SK-N-SH treated with all-trans-retinoic acid at 6 μM for 48 hours (cell line): Measurements from ENCODE around the gene DPYSL5.

Source experiments
- PPARA ChIP-seq: fragments of 250-450 bp; sonication (Bioruptor Pico); IDR thresholded peaks from 2 replicates; pipeline ENCODE4 v1.5.0; 2020; ENCODE audit warnings: mild to moderate bottlenecking, borderline replicate concordance
- RARB ChIP-seq: fragments of 250-450 bp; sonication (Bioruptor Pico); IDR thresholded peaks from 2 replicates; pipeline ENCODE4 v1.8.0; 2021; ENCODE audit warnings: mild to moderate bottlenecking, moderate library complexity
- TOX ChIP-seq: fragments of 250-450 bp; sonication (Bioruptor Pico); IDR thresholded peaks from 2 replicates; pipeline ENCODE4 v1.8.0; 2021; ENCODE audit warnings: mild to moderate bottlenecking, moderate library complexity, borderline replicate concordance
- ZC3H10 ChIP-seq: fragments of 250-450 bp; sonication (Bioruptor Pico); IDR thresholded peaks from 2 replicates; pipeline ENCODE4 v1.5.1; 2021; ENCODE audit warnings: mild to moderate bottlenecking, moderate library complexity
- ZFP3 ChIP-seq: fragments of 250-450 bp; sonication (Bioruptor Pico); IDR thresholded peaks from 2 replicates; pipeline ENCODE4 v1.5.0; 2020; ENCODE audit warnings: mild to moderate bottlenecking, moderate library complexity
- ZFP30 ChIP-seq: fragments of 450-650 bp; formaldehyde crosslinking; IDR thresholded peaks from 2 replicates; pipeline ENCODE4 v1.5.0; 2022; ENCODE audit warnings: mild to moderate bottlenecking, moderate library complexity
- ZNF70 ChIP-seq: fragments of 450-650 bp; formaldehyde crosslinking; IDR thresholded peaks from 2 replicates; pipeline ENCODE4 v1.5.0; 2020; ENCODE audit warnings: mild to moderate bottlenecking, moderate library complexity
- ZNF8 ChIP-seq: fragments of 450-650 bp; formaldehyde crosslinking; IDR thresholded peaks from 2 replicates; pipeline ENCODE4 v1.5.0; 2020; ENCODE audit warnings: mild to moderate bottlenecking, moderate library complexity
- TF ChIP-seq, protein P1 (sequence below): fragments of 250-450 bp; sonication (Bioruptor Pico); IDR thresholded peaks from 2 replicates; pipeline ENCODE4 v1.8.0; 2020; ENCODE audit warnings: mild to moderate bottlenecking, moderate library complexity, borderline replicate concordance
- TF ChIP-seq, protein P2 (sequence below): fragments of 250-450 bp; sonication (Bioruptor Pico); IDR thresholded peaks from 2 replicates; pipeline ENCODE4 v1.8.0; 2021; ENCODE audit warnings: low read depth, mild to moderate bottlenecking, moderate library complexity, borderline replicate concordance
- TF ChIP-seq, protein P3 (sequence below): fragments of 250-450 bp; sonication (Bioruptor Pico); IDR thresholded peaks from 2 replicates; pipeline ENCODE4 v1.5.1; 2020; ENCODE audit warnings: low read depth, mild to moderate bottlenecking, moderate library complexity

DNA sequence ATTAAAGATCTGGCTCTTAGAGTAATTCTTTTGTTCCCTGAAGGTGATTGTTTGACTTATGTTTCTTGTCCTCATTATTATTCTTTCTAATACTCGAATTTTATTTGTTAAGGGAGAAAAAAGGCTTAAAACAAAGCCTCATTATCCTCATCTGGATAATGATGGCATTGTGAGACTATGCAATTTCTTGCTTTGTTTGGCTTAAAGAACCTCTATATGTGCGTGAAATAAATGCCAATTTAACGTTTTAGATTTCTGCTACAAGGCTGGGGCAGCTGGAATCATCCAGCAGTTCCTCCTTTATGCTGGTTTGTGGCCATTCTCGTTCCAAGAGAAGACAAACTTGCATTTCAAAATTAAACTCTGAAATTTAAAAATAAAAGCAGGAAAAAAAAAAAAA is 4.9 kb upstream of the DPYSL5 start:
- TF ChIP-seq ZFP30 (CRISPR knock-in tag), result no peak
- TF ChIP-seq RARB (CRISPR knock-in tag), result no peak
- no peak for TF ChIP-seq ZFP3 (CRISPR knock-in tag)
- no peak for TF ChIP-seq PPARA (CRISPR knock-in tag)
- no peak for TF ChIP-seq ZC3H10 (CRISPR knock-in tag)
- no peak for TF ChIP-seq ZNF8 (CRISPR knock-in tag)
- TF ChIP-seq, protein P1, sequence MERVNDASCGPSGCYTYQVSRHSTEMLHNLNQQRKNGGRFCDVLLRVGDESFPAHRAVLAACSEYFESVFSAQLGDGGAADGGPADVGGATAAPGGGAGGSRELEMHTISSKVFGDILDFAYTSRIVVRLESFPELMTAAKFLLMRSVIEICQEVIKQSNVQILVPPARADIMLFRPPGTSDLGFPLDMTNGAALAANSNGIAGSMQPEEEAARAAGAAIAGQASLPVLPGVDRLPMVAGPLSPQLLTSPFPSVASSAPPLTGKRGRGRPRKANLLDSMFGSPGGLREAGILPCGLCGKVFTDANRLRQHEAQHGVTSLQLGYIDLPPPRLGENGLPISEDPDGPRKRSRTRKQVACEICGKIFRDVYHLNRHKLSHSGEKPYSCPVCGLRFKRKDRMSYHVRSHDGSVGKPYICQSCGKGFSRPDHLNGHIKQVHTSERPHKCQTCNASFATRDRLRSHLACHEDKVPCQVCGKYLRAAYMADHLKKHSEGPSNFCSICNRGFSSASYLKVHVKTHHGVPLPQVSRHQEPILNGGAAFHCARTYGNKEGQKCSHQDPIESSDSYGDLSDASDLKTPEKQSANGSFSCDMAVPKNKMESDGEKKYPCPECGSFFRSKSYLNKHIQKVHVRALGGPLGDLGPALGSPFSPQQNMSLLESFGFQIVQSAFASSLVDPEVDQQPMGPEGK (CRISPR knock-in tag), result no peak
- no peak for TF ChIP-seq ZNF70 (CRISPR knock-in tag)
- TF ChIP-seq, protein P2, sequence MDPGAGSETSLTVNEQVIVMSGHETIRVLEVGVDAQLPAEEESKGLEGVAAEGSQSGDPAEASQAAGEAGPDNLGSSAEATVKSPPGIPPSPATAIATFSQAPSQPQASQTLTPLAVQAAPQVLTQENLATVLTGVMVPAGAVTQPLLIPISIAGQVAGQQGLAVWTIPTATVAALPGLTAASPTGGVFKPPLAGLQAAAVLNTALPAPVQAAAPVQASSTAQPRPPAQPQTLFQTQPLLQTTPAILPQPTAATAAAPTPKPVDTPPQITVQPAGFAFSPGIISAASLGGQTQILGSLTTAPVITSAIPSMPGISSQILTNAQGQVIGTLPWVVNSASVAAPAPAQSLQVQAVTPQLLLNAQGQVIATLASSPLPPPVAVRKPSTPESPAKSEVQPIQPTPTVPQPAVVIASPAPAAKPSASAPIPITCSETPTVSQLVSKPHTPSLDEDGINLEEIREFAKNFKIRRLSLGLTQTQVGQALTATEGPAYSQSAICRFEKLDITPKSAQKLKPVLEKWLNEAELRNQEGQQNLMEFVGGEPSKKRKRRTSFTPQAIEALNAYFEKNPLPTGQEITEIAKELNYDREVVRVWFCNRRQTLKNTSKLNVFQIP (CRISPR knock-in tag), result no peak
- TF ChIP-seq, protein P3, sequence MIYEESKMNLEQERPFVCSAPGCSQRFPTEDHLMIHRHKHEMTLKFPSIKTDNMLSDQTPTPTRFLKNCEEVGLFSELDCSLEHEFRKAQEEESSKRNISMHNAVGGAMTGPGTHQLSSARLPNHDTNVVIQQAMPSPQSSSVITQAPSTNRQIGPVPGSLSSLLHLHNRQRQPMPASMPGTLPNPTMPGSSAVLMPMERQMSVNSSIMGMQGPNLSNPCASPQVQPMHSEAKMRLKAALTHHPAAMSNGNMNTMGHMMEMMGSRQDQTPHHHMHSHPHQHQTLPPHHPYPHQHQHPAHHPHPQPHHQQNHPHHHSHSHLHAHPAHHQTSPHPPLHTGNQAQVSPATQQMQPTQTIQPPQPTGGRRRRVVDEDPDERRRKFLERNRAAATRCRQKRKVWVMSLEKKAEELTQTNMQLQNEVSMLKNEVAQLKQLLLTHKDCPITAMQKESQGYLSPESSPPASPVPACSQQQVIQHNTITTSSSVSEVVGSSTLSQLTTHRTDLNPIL (CRISPR knock-in tag), result no peak
- no peak for TF ChIP-seq TOX (CRISPR knock-in tag)
